OCI-LY3 (cell line): ENCODE data around the gene HEG1.

Source experiments
- CTCF ChIP-seq: fragments of 200-600, 300-600 bp; sonication (generic); IDR thresholded peaks from 2 replicates; pipeline ENCODE4 v1.5.1; 2014; ENCODE audit warnings: antibody characterized with exemption, low read length, low read depth
- EZH2phosphoT487 ChIP-seq: fragments of 200-600 bp; shearing (Covaris generic); IDR thresholded peaks from 2 replicates; pipeline ENCODE4 v1.6.1; 2018; ENCODE audit warnings: antibody characterized with exemption, mixed run types, low read depth

GRCh38 chr3:124993466-124993865, 62.3 kb downstream of the HEG1 start:
- TF ChIP-seq CTCF = no peak
- no peak for TF ChIP-seq EZH2phosphoT487
